Measurements from ENCODE around the gene TXK.

- TF ChIP-seq CTCF (IDR thresholded peaks at IDR 0.05; ENCODE audit: insufficient read depth, low read length) (no peak), POLR2AphosphoS5 (IDR thresholded peaks at IDR 0.05; ENCODE audit: low read depth) (no peak), SPI1 (IDR thresholded peaks at IDR 0.05; ENCODE audit: borderline replicate concordance, low read depth) (no peak)
Observed at GRCh38 chr4:48130100-48130499, 4.0 kb downstream of the TXK start.
